Loucy (cell line): ENCODE results near the gene TMEM33.
"Not testable (repeated sequence)": the region's sequence is repeated elsewhere in the genome, so short reads cannot be mapped to it uniquely, and the experiment has no call there.

Source experiments
- H2AFZ ChIP-seq: fragments of 200-600 bp; sonication (generic); 2 replicates; pipeline ENCODE4 v1.6.0; 2016; ENCODE audit warnings: antibody characterized with exemption, mild to moderate bottlenecking, low read length, moderate library complexity
- H3F3A ChIP-seq: fragments of 200-600 bp; 2 replicates; pipeline ENCODE4 v1.6.0; 2016; ENCODE audit warnings: antibody characterized with exemption, low read depth, mild to moderate bottlenecking
- H3K27me3 ChIP-seq: fragments of 200-600 bp; sonication (generic); 2 replicates; pipeline ENCODE4 v1.6.1; 2014; ENCODE audit warnings: low read length, mild to moderate bottlenecking; ENCODE audit not compliant: insufficient read depth, poor library complexity, severe bottlenecking
- H3K36me3 ChIP-seq: fragments of 200-600 bp; sonication (generic); 2 replicates; pipeline ENCODE4 v1.6.1; 2016; ENCODE audit warnings: low read length; ENCODE audit not compliant: insufficient read depth
- H3K4me1 ChIP-seq: fragments of 200-600 bp; sonication (generic); 2 replicates; pipeline ENCODE4 v1.5.1; 2014; ENCODE audit warnings: low read length, mild to moderate bottlenecking; ENCODE audit not compliant: insufficient read depth, poor library complexity, severe bottlenecking
- H3K4me2 ChIP-seq: fragments of 200-600 bp; sonication (generic); 2 replicates; pipeline ENCODE4 v1.6.0; 2014; ENCODE audit warnings: antibody characterized with exemption, low read length, low read depth, mild to moderate bottlenecking; ENCODE audit not compliant: poor library complexity, severe bottlenecking
- H3K4me3 ChIP-seq: fragments of 200-600 bp; sonication (generic); 2 replicates; pipeline ENCODE4 v1.5.1; 2014; ENCODE audit warnings: low read length, mild to moderate bottlenecking, mixed read lengths; ENCODE audit not compliant: poor library complexity, severe bottlenecking
- H3K79me2 ChIP-seq: fragments of 200-600 bp; sonication (generic); 2 replicates; pipeline ENCODE4 v1.6.1; 2014; ENCODE audit warnings: low read length; ENCODE audit not compliant: insufficient read depth
- H3K9ac ChIP-seq: fragments of 200-600 bp; sonication (generic); 2 replicates; pipeline ENCODE4 v1.6.0; 2014; ENCODE audit warnings: mild to moderate bottlenecking, low read depth, low read length, moderate library complexity; ENCODE audit not compliant: poor library complexity, severe bottlenecking
- H3K9me2 ChIP-seq: fragments of 200-600 bp; sonication (generic); replicated peaks from 2 replicates; pipeline ENCODE4 v1.6.1; 2016; ENCODE audit warnings: low read depth, low read length, mixed read lengths
- H3K9me3 ChIP-seq: fragments of 200-600 bp; sonication (generic); 2 replicates; pipeline ENCODE4 v1.6.1; 2014; ENCODE audit warnings: mild to moderate bottlenecking, antibody characterized with exemption, low read length, low read depth; ENCODE audit not compliant: insufficient read depth
- H4K20me1 ChIP-seq: fragments of 200-600 bp; sonication (generic); 2 replicates; pipeline ENCODE4 v1.6.0; 2014; ENCODE audit warnings: antibody characterized with exemption, low read length, mild to moderate bottlenecking; ENCODE audit not compliant: insufficient read depth, poor library complexity, severe bottlenecking
- EZH2phosphoT487 ChIP-seq: fragments of 200-600 bp; IDR thresholded peaks from 2 replicates; pipeline ENCODE4 v1.6.1; 2018; ENCODE audit warnings: antibody characterized with exemption, mild to moderate bottlenecking, moderate library complexity, borderline replicate concordance
- TF ChIP-seq, protein P1 (sequence below): fragments of 200-600 bp; sonication (generic); conservative IDR thresholded peaks from 2 replicates; pipeline ENCODE4 v1.5.1; 2014; ENCODE audit warnings: mild to moderate bottlenecking, antibody characterized with exemption, low read length

TMEM33 gene

GRCh38 chr4:41890085-41890484 is 45.1 kb upstream of the TMEM33 start:
- H3K4me1 ChIP-seq = no peaks in the 10 kb centered on the region
- TF ChIP-seq, protein P1, sequence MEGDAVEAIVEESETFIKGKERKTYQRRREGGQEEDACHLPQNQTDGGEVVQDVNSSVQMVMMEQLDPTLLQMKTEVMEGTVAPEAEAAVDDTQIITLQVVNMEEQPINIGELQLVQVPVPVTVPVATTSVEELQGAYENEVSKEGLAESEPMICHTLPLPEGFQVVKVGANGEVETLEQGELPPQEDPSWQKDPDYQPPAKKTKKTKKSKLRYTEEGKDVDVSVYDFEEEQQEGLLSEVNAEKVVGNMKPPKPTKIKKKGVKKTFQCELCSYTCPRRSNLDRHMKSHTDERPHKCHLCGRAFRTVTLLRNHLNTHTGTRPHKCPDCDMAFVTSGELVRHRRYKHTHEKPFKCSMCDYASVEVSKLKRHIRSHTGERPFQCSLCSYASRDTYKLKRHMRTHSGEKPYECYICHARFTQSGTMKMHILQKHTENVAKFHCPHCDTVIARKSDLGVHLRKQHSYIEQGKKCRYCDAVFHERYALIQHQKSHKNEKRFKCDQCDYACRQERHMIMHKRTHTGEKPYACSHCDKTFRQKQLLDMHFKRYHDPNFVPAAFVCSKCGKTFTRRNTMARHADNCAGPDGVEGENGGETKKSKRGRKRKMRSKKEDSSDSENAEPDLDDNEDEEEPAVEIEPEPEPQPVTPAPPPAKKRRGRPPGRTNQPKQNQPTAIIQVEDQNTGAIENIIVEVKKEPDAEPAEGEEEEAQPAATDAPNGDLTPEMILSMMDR = no peak
- no peak for TF ChIP-seq EZH2phosphoT487
- H4K20me1 ChIP-seq = no peaks in the 10 kb centered on the region
- no peaks in the 10 kb centered on the region for H3K9me2 ChIP-seq
- no peak overlapping the region for H3K9ac ChIP-seq
- no peak overlapping the region for H3K4me2 ChIP-seq
- no peaks in the 10 kb centered on the region for H3K79me2 ChIP-seq
- no peaks in the 10 kb centered on the region for H3K36me3 ChIP-seq
- H3K4me3 ChIP-seq = no peak overlapping the region
- H2AFZ ChIP-seq = no peak overlapping the region
- H3K27me3 ChIP-seq = no peaks in the 10 kb centered on the region
- no peaks in the 10 kb centered on the region for H3F3A ChIP-seq
- H3K9me3 ChIP-seq = no peaks in the 10 kb centered on the region

DNA sequence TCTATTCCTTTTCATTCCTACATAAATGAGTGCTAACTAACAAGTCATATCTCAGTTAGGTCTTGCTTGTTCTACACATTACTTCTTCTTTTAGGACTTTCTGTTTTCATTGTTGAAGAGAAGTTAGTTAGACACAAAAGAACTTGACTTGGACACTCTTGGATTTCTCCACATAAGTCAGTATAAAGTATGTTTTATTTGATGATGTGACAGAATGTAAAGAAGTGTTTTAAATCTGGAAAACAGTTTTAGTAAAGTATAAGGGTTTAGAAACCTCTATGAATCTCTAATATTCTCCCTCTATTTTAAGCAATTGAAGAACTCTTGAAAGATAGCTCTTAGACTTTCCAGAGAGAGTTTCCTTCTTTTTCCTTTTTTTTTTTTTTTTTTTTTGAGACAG is 38.6 kb upstream of the TMEM33 start:
- Histone ChIP-seq H4K20me1 (no peaks in the 10 kb centered on the region), H2AFZ (no peak overlapping the region), H3K4me2 (no peak overlapping the region), H3K27me3 (no peaks in the 10 kb centered on the region), H3K9ac (no peak overlapping the region), H3K36me3 (no peaks in the 10 kb centered on the region), H3K79me2 (no peaks in the 10 kb centered on the region), H3K4me3 (no peak overlapping the region), H3K4me1 (no peaks in the 10 kb centered on the region), H3F3A (no peaks in the 10 kb centered on the region), H3K9me2 (no peaks in the 10 kb centered on the region), H3K9me3 (no peaks in the 10 kb centered on the region)
- TF ChIP-seq EZH2phosphoT487 = no peak
- TF ChIP-seq, protein P1 = no peak

DNA sequence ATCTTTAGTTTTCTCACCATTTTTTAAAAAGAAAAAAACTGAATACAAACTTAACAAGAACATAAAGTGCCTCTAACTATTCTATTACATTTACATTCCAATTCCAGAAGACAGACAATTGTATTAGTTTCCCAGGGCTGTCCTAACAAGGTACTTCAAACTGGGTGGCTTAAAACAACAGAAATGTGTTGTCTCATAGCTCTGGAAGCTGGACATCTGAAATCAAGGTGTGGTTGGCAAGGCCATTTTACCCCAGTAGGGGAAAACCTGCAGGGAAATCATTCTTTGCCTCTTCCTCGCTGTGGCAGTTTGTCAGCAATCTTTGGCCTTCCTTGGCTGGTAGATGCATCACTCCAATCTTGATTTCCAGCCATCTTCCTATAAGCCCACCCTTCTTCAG is 37.5 kb upstream of the TMEM33 start:
- TF ChIP-seq EZH2phosphoT487 = no peak
- TF ChIP-seq, protein P1 = no peak
- Histone ChIP-seq H2AFZ (no peak overlapping the region), H3K9ac (no peak overlapping the region), H3K4me2 (no peak overlapping the region), H3K36me3 (no peaks in the 10 kb centered on the region), H4K20me1 (no peaks in the 10 kb centered on the region), H3F3A (no peaks in the 10 kb centered on the region), H3K9me2 (no peaks in the 10 kb centered on the region), H3K4me3 (no peak overlapping the region), H3K79me2 (no peaks in the 10 kb centered on the region), H3K4me1 (no peaks in the 10 kb centered on the region), H3K9me3 (no peaks in the 10 kb centered on the region), H3K27me3 (no peaks in the 10 kb centered on the region)

DNA sequence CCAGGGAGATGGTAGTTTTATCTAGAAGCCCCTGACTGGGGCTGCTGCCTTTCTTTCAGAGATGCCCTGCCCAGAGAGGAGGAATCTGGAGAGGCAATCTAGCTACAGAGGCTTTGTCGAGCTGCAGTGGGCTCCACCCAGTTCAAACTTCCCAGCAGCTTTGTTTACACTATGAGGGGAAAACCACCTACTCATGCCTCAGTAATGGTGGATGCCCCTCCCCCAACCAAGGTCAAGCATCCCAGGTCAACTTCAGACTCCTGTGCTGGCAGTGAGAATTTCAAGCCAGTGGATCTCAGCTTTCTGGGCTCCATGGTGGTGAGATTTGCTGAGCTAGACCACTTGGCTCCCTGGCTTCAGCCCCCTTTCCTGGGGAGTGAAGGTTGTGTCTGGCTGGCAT is 26.1 kb upstream of the TMEM33 start:
- not testable (repeated sequence) for H3K36me3 ChIP-seq, H3K9me3 ChIP-seq, H3K9ac ChIP-seq, H3K4me3 ChIP-seq, H3K9me2 ChIP-seq, H3K27me3 ChIP-seq, H3F3A ChIP-seq, H3K79me2 ChIP-seq, H2AFZ ChIP-seq, H3K4me1 ChIP-seq, H4K20me1 ChIP-seq, H3K4me2 ChIP-seq
